Measurements from ENCODE around the gene CFTR.

The CFTR gene

GRCh38 chr7:117603627-117604026, 123.8 kb downstream of the CFTR start:
- no peak overlapping the region for H3K4me3 ChIP-seq (ENCODE audit: low read depth, low read length)
- CTCF ChIA-PET = interaction anchor here (0.6 kb wide), 1 partner anchor 39 kb away, joined by 4 read pairs; no protein-coding TSS in a partner anchor
- TF ChIP-seq AEBP2 (tag by site-specific recombination; IDR thresholded peaks at IDR 0.05; ENCODE audit: borderline replicate concordance) (no peak), ZNF175 (tag by site-specific recombination; IDR thresholded peaks at IDR 0.05) (no peak), ZNF76 (tag by site-specific recombination; IDR thresholded peaks at IDR 0.05; ENCODE audit: borderline replicate concordance, low read depth) (no peak), ZNF350 (tag by site-specific recombination; IDR thresholded peaks at IDR 0.05) (no peak), ZNF843 (tag by site-specific recombination; IDR thresholded peaks at IDR 0.05) (no peak), ZNF580 (tag by site-specific recombination; IDR thresholded peaks at IDR 0.05) (no peak), ZNF174 (tag by site-specific recombination; IDR thresholded peaks at IDR 0.05) (no peak), ZNF513 (tag by site-specific recombination; IDR thresholded peaks at IDR 0.05) (no peak), ZFP41 (tag by site-specific recombination; IDR thresholded peaks at IDR 0.05; ENCODE audit: borderline replicate concordance) (no peak), ZNF473 (tag by site-specific recombination; IDR thresholded peaks at IDR 0.05) (no peak), SP2 (tag by site-specific recombination; IDR thresholded peaks at IDR 0.05) (no peak)
- H3K27ac ChIP-seq (ENCODE audit: extremely low read depth, low read depth, low read length) = no peak overlapping the region
- no peaks in the 10 kb centered on the region for H3K4me1 ChIP-seq (ENCODE audit: control insufficient read depth, insufficient read depth, low read length)
- POLR2A ChIA-PET = no interaction called here
- H3K36me3 ChIP-seq (ENCODE audit: control insufficient read depth in 2 of 2, insufficient read depth in 1 of 2, low read length in 2 of 2) = no peaks in the 10 kb centered on the region
- H3K9me3 ChIP-seq (ENCODE audit: control insufficient read depth, insufficient read depth, low read depth, low read length) = no peaks in the 10 kb centered on the region

GRCh38 chr7:117605712-117606111, 125.9 kb downstream of the CFTR start:
- TF ChIP-seq TRIM28 (IDR thresholded peaks at IDR 0.05; ENCODE audit: borderline replicate concordance, low read length) (no peak), GLI2 (tag by site-specific recombination; IDR thresholded peaks at IDR 0.05; ENCODE audit: borderline replicate concordance, low read depth) (no peak), PRDM10 (tag by site-specific recombination; IDR thresholded peaks at IDR 0.05) (no peak)
- no peak overlapping the region for H3K4me3 ChIP-seq (ENCODE audit: low read depth, low read length)
- ChIA-PET CTCF (no interaction called here), POLR2A (no interaction called here)
- H3K36me3 ChIP-seq (ENCODE audit: control insufficient read depth in 2 of 2, insufficient read depth in 1 of 2, low read length in 2 of 2) = no peaks in the 10 kb centered on the region
- no peak overlapping the region for H3K27ac ChIP-seq (ENCODE audit: extremely low read depth, low read depth, low read length)
- H3K4me1 ChIP-seq (ENCODE audit: control insufficient read depth, insufficient read depth, low read length) = no peaks in the 10 kb centered on the region
- no peaks in the 10 kb centered on the region for H3K9me3 ChIP-seq (ENCODE audit: control insufficient read depth, insufficient read depth, low read depth, low read length)

GRCh38 chr7:117606132-117606531, 126.3 kb downstream of the CFTR start:
- ChIA-PET CTCF (no interaction called here), POLR2A (no interaction called here)
- no peaks in the 10 kb centered on the region for H3K9me3 ChIP-seq (ENCODE audit: control insufficient read depth, insufficient read depth, low read depth, low read length)
- no peak overlapping the region for H3K27ac ChIP-seq (ENCODE audit: extremely low read depth, low read depth, low read length)
- TF ChIP-seq AEBP2 (tag by site-specific recombination; IDR thresholded peaks at IDR 0.05; ENCODE audit: borderline replicate concordance) (no peak), SCRT2 (tag by site-specific recombination; IDR thresholded peaks at IDR 0.05) (peak; percentile 2; the same call in 1 of the 2 replicates)
- no peaks in the 10 kb centered on the region for H3K36me3 ChIP-seq (ENCODE audit: control insufficient read depth in 2 of 2, insufficient read depth in 1 of 2, low read length in 2 of 2)
- no peak overlapping the region for H3K4me3 ChIP-seq (ENCODE audit: low read depth, low read length)
- no peaks in the 10 kb centered on the region for H3K4me1 ChIP-seq (ENCODE audit: control insufficient read depth, insufficient read depth, low read length)
